ENCODE data around the gene NDE1.
"Not testable (repeated sequence)": the region's sequence is repeated elsewhere in the genome, so short reads cannot be mapped to it uniquely, and the experiment has no call there.

The NDE1 gene, protein sequence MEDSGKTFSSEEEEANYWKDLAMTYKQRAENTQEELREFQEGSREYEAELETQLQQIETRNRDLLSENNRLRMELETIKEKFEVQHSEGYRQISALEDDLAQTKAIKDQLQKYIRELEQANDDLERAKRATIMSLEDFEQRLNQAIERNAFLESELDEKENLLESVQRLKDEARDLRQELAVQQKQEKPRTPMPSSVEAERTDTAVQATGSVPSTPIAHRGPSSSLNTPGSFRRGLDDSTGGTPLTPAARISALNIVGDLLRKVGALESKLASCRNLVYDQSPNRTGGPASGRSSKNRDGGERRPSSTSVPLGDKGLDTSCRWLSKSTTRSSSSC

DNA sequence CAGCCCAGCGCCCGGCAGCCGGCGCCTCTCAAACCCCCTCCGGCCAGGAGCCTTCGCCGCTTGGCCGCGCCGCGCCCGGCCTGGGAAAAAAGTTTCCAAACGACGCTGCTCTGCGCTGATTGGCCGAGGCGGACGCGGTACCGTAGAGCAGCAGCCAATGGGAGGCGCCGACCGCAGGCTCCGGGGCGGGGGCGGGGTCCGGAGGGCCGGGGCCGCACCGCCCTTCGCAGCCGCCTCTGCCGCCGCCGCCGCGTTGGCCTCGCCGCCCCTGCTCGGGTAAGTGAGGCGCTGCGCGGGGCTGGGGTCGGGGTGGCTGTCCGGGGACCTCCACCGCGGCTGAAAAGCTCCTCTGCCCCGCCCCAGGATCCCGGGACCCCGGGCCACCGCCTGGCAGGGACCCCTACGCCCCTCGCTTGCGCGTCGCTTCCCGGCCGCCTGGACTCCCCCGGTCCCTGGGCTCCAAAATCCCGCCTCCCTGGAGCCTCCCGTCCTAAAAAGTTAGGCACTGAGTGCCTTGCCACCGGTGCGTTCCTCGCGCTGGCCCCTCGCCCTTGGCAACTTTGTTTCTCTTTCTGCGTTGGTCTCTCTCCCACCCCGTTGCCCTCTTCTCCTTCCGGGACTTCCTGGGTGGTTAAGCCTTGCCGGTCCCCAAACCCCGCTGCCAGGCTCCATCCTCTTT, at the start of gene NDE1:
Gene NDE1, plus strand, starts transcription at position 227 of the 679 bp plus-strand sequence. CDS start 14,534 bp downstream, outside the sequence.
- H3K27ac Mint-ChIP-seq = peak within 1 kb of the TSS; percentile 94
- peak within 1 kb of the TSS; percentile 99 for H3K4me3 Mint-ChIP-seq
- H3K4me1 Mint-ChIP-seq (ENCODE audit: low read depth) = peaks cover 27% of the 10 kb centered on the region
- peaks cover 29% of the 10 kb centered on the region for H3K36me3 Mint-ChIP-seq (ENCODE audit: low read depth)
- H3K27me3 Mint-ChIP-seq = no peaks in the 10 kb centered on the region
- H3K9me3 Mint-ChIP-seq = no peaks in the 10 kb centered on the region
- intact Hi-C loops (cut with micrococcal nuclease) = no loop called here

DNA sequence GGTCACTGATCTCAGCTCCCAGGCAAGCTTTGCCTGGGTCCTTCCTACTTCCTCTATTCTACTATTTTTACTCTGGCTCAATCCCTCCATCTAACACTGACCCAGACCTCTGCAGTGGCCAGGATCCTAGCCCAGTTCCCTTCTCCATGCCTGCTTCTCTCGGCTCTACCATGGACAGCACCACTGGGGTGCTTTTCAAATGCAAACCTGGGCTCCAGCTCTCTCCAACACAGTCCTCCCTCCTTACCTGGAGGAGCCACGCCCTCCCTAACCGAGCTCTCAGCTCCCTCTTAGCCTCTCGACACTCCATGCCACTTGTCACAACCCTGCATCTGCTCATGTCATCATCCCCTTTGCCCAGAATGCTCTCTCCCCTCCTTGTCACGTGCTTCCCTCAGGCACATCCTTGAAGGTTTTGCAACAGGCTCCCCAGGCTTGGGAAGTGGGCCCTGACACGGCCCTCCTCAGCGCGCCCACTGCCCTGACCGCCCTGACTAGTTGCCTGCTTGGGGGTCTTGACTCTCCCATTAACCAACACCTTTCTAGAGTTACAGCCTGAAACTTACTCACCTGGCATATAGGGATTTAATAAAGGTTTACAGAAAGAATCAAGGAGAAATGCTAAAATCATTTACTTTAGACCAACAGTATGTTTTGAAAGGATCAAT, 48.7 kb upstream of the NDE1 start:
- intact Hi-C loops (cut with micrococcal nuclease) = no loop called here
- peaks cover 27% of the 10 kb centered on the region for H3K4me1 Mint-ChIP-seq (ENCODE audit: low read depth)
- H3K27me3 Mint-ChIP-seq = no peaks in the 10 kb centered on the region
- H3K36me3 Mint-ChIP-seq (ENCODE audit: low read depth) = peaks cover 97% of the 10 kb centered on the region
- H3K9me3 Mint-ChIP-seq = no peaks in the 10 kb centered on the region
- peak overlapping the region; percentile 13 for H3K27ac Mint-ChIP-seq
- H3K4me3 Mint-ChIP-seq = no peak overlapping the region

DNA sequence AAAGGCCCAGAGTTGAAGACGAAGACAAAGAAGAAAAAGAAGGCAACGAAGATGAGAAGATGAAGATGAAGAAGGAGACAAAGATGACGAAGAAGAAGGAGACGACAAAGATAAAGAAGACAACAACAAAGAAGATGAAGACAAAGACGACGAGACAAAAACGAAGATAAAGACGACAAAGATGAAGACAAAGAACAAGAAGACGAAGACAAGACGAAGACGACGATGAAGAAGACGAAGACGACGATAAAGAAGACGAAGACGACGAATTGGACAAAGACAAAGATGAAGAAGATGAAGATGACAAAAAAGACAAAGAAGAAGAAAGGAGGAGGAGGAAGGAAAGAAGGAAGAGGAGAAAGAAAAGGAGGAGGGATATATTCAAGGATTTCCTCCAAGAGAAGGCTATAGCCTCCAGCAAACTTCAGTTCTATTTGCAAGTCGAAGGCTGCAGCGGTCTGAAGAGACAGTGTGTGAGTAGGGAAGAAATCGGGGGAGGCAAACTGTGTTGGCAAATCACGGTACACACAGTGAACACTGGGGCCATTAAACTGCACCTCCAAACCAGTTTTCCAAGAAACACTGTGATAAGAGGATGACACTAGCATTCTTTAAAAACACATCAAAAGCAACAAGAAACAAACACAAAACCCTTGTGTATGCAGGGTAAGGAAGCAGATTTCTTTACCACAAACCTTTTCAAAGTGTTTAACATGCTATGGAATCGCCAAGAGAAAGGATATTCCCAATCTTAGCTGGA, 47.6 kb upstream of the NDE1 start:
- Mint-ChIP-seq H3K36me3 (ENCODE audit: low read depth) (peaks cover 97% of the 10 kb centered on the region), H3K4me1 (ENCODE audit: low read depth) (peaks cover 32% of the 10 kb centered on the region), H3K27me3 (no peaks in the 10 kb centered on the region), H3K9me3 (no peaks in the 10 kb centered on the region), H3K4me3 (no peak overlapping the region), H3K27ac (no peak overlapping the region)
- intact Hi-C loops (cut with micrococcal nuclease) = no loop called here

DNA sequence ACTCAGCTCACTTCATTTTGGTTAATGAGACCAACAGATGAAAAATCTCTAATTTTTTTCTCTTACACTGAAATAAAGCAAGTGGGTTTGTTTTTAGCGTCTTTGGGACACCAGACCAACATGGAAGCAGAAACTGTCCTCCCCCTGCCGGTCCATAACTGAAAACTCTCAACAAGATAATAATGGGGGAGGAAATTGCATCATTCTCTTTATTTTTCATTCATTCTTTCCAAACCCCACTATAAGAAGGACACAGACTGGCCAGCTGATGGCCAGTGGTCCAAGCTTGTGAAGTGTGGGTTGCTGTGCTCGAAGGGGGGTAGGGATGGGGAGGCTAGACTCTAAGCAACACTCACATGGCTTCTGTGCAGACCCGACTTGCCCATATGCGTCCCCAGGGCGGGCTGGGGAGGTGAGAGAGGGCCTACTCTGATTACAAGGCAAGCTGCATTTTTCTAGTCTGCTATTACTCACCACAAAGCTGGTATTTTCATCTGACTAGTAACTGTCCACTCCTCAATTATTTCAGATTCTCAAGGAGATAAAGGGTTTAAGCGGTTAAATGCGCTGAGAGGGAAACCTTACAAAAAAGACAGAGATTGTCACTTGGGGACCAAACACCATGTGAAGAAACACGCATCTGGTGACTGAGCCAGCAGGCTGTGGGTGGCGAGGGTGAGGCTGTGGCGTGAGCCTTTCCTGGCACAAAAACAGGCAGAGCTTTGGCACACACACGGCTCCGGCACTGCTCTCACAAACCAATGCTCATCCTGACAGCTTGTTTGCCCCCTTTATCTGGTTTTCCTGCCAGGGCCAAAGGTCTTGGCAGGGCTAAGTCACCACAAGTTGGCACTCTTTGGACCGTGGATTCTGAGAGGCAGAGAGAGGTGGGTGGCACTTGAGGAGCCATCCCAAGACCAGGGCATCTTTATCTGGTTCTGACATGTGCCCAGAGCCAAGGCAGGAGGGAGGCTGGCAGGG, 45.3 kb upstream of the NDE1 start:
- H3K27me3 Mint-ChIP-seq = no peaks in the 10 kb centered on the region
- H3K4me3 Mint-ChIP-seq = no peak overlapping the region
- peaks cover 36% of the 10 kb centered on the region for H3K4me1 Mint-ChIP-seq (ENCODE audit: low read depth)
- H3K27ac Mint-ChIP-seq = no peak overlapping the region
- peaks cover 100% of the 10 kb centered on the region for H3K36me3 Mint-ChIP-seq (ENCODE audit: low read depth)
- intact Hi-C loops (cut with micrococcal nuclease) = no loop called here
- H3K9me3 Mint-ChIP-seq = no peaks in the 10 kb centered on the region

DNA sequence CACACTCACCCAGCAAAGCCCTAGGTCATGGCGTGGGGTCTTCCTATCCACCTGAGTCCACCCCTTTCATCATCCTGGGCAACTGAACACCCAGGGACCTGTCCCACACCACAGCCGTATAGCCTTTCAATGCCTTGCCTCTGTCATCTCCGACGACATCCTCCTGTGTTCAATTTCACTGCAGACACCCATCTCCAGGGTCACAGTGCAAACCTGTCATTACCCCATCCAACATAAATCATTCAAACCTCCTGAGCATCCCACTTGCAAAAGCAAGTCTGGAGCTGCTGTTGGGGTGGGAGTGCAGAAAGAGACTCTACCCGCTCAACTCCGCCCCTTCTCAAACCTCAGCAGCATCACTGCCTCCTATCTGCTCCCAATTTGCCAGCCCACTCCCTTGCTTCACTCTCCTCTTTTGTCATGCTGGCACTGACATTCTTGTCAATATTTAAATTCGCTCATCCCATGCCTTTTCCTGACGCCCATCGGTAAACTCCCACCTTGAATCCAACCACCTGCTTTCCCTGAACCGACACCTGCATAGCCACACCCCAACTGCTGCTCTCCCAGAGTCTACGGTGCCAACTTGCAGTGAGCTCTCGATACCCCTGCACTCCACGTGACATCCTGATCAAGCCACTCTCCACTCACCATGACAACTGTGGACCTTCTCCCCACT, 44.1 kb upstream of the NDE1 start:
- Mint-ChIP-seq H3K27ac (no peak overlapping the region), H3K9me3 (no peaks in the 10 kb centered on the region), H3K36me3 (ENCODE audit: low read depth) (peaks cover 100% of the 10 kb centered on the region), H3K27me3 (no peaks in the 10 kb centered on the region), H3K4me3 (no peak overlapping the region), H3K4me1 (ENCODE audit: low read depth) (peaks cover 34% of the 10 kb centered on the region)
- intact Hi-C loops (cut with micrococcal nuclease) = no loop called here

DNA sequence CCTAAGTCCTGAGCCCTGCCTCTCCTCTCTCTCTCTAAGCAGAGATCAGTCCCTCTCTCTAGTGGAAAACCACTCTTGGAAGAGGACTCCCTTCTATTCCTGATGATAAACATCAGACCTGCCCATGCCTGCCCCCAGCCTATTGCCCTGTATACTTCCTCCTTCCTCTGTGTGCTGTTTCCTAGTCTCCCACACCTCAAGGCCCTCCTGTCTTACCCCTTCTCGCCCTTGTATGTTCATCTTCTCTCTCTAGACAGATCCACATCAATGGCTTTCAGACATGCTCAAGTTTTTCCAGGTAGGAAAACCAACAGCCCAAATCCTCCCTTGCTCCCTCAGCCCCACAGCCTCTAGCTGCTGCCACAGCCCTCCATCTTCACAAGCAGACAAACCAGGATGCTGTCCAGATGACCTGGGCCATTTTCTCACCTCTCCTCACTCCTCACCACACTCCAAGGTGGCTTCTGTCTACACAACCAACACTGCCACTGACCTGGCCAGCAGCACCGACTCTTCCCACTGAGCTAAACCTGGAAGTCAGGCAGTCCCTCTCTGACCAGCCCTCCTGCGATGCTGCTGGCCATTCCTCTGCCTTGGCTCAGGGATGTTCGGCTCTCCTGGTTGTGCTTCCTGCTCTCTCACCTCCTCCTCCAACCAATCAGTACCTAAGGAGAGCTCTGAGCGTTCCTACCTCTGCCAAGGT, 43.4 kb upstream of the NDE1 start:
- intact Hi-C loops (cut with micrococcal nuclease) = no loop called here
- Mint-ChIP-seq H3K36me3 (ENCODE audit: low read depth) (peaks cover 98% of the 10 kb centered on the region), H3K4me1 (ENCODE audit: low read depth) (peaks cover 28% of the 10 kb centered on the region)

DNA sequence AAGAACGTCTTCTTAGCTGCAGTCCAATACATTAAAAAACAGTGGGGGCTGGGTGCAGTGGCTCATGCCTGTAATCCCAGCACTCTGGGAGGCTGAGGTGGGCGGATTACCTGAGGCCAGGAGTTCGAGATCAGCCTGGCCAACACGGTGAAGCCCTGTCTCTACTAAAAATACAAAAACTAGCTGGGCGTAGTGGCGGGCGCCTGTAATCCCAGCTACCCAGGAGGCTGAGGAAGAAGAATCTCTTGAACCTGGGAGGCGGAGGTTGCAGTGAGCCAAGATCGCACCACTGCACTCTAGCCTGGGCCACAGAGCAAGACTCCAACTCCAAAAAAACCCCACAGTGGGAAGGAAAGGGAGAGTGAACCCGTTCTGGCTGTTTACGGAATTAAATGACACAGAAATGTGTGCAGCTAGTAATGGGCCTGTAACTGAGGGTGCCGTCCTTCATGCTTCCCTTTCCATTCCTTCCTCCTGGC, 42.8 kb upstream of the NDE1 start:
- H3K9me3 Mint-ChIP-seq; intact Hi-C loops (cut with micrococcal nuclease); H3K4me3 Mint-ChIP-seq; H3K27me3 Mint-ChIP-seq: not testable (repeated sequence)
- Mint-ChIP-seq H3K36me3 (ENCODE audit: low read depth) (peaks cover 98% of the 10 kb centered on the region), H3K27ac (peak overlapping the region; percentile 54), H3K4me1 (ENCODE audit: low read depth) (peaks cover 28% of the 10 kb centered on the region)

More for the DNA sequence above, 43.4 kb upstream of the NDE1 start:
- H3K4me3 Mint-ChIP-seq = no peak overlapping the region
- H3K27ac Mint-ChIP-seq = peak overlapping the region; percentile 54
- H3K27me3 Mint-ChIP-seq = no peaks in the 10 kb centered on the region
- no peaks in the 10 kb centered on the region for H3K9me3 Mint-ChIP-seq

DNA sequence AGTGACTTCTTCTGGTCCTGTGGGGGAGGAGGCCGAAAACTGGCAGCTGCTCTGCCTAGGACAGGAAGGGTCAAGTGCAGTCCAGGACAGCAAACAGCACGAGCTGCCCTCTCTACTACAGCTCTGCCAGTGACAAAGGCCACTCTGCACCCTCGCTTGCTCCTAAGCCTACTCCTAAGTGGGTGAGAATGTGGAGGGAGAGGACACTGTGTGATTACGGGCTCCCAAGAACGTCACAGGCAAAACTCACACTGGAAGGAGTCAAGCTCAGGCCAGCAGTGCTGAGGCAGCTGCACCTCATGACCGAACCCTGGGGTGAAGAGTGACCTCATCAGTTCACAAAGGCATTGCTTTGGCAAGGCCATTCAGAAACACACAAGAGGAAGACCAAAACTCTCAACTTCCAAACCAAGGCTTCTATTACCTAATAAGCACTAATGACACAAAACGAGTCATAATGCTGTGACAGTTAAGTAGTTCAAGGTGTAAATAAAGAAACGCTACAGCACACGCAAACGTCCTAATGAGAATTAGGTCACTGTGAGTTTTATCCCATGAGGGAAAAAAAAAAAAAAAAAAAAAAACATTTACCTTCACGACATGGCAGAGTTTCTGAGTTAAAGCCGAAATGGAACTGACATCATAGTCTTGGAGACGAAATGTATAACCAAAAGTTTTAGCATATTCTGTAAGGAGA, 42.2 kb upstream of the NDE1 start:
- H3K4me3 Mint-ChIP-seq = no peak overlapping the region
- peaks cover 28% of the 10 kb centered on the region for H3K4me1 Mint-ChIP-seq (ENCODE audit: low read depth)
- H3K36me3 Mint-ChIP-seq (ENCODE audit: low read depth) = peaks cover 98% of the 10 kb centered on the region
- peak overlapping the region; percentile 54 for H3K27ac Mint-ChIP-seq
- no peaks in the 10 kb centered on the region for H3K9me3 Mint-ChIP-seq
- H3K27me3 Mint-ChIP-seq = no peaks in the 10 kb centered on the region
- intact Hi-C loops (cut with micrococcal nuclease) = no loop called here

DNA sequence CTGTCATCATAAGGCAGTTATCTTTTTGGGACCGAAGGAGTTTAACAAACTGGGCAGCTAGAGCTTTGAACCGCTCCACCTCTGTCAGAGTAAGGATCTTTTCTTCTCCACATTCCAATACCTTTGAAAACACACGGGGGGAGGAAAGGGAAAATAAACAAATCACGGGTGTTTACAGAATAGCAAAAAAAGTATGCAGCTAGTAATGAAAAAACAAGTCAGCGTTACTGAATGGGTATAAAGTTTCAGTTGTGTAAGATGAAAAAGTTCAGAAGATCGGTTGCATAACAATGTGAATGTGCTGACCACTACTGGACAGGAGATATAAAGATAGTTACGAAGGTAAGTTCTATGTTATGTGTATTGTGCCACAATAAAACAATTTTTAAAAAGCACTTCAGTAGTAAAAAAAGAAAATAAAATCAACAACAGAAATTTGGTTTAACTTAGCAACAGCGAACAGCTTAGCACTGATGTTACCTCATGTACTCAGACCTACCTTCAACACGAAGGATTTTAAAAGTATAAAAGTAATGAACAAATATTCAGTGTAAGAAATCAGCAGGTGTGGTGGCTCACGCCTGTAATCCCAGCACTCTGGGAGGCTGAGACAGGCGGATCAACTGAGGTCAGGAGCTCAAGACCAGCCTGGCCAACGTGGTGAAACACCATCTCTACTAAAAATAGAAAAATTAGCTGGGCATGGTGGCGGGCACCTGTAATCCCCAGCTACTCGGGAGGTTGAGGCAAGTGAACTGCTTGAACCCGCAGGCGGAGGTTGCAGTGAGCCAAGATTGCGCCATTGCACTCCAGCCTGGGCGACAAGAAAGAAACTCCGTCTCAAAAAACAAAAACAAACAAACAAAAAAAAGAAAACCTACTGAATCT, 41.4 kb upstream of the NDE1 start:
- Mint-ChIP-seq H3K4me1 (ENCODE audit: low read depth) (peaks cover 28% of the 10 kb centered on the region), H3K9me3 (no peaks in the 10 kb centered on the region), H3K27me3 (no peaks in the 10 kb centered on the region), H3K4me3 (no peak overlapping the region), H3K27ac (peak overlapping the region; percentile 54), H3K36me3 (ENCODE audit: low read depth) (peaks cover 98% of the 10 kb centered on the region)
- intact Hi-C loops (cut with micrococcal nuclease) = no loop called here

DNA sequence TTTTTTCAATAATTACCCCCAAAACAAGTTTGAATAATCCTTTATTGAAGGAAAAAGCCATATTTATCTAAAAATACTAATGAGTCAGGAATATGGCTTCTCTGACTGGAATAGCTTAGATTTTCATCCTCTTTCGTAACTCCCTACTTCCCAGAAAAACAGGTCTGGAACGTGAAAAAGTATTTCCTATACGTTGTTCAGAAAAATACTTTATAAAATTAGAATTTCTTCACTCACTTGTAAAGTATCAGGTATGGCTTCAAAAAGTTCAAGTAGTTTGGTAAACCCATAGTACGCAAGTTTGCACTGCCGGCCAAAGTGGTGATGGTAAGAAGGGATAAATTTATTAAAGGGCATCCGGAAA, 40.8 kb upstream of the NDE1 start:
- peaks cover 98% of the 10 kb centered on the region for H3K36me3 Mint-ChIP-seq (ENCODE audit: low read depth)
- no peaks in the 10 kb centered on the region for H3K9me3 Mint-ChIP-seq
- intact Hi-C loops (cut with micrococcal nuclease) = no loop called here
- no peak overlapping the region for H3K27ac Mint-ChIP-seq
- no peak overlapping the region for H3K4me3 Mint-ChIP-seq
- no peaks in the 10 kb centered on the region for H3K27me3 Mint-ChIP-seq
- peaks cover 28% of the 10 kb centered on the region for H3K4me1 Mint-ChIP-seq (ENCODE audit: low read depth)

DNA sequence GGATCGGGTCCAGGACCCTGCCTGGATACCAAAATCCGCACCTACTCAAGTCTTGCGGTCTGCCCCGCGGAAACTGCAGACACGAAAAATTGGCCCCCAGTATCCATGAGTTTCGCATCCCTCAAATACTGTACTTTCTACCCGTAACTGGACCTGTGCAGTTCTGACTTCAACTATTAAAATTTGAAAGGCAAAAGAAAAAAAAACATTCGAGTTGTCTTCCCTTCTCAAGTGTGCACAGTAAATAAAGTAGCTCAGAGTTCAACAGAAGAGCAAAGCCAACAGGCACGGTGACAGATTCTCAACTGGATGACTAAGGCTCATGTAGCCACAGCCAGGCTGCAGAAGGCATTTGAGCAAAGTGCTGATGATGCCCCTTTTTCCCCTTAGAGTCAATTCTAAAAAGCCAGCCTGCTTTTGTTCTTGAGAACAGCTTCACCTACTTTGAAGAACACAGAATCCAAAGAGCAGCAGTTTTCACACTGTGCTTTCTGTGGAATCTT, 39.6 kb upstream of the NDE1 start:
- Mint-ChIP-seq H3K36me3 (ENCODE audit: low read depth) (peaks cover 98% of the 10 kb centered on the region), H3K27me3 (no peaks in the 10 kb centered on the region), H3K9me3 (no peaks in the 10 kb centered on the region), H3K27ac (no peak overlapping the region), H3K4me1 (ENCODE audit: low read depth) (peaks cover 28% of the 10 kb centered on the region), H3K4me3 (no peak overlapping the region)
- intact Hi-C loops (cut with micrococcal nuclease) = no loop called here

All from dendritic cell treated with granulocyte-macrophage colony-stimulating factor and Interleukin-4, amounts not matched to agents 40 ng/mL and 50 ng/mL, for 4 days (primary cell).